Osteocyte (in vitro differentiated cells): ENCODE results near the gene LARP7. TPM values are rescaled to one million over a fixed set of nuclear protein-coding genes. Genes with fewer than 3 reads are reported as not detected.

Source experiments
- DNase-seq: peaks from one replicate; pipeline ENCODE4 v3.0.0; 2021; ENCODE audit warnings: mixed read lengths; ENCODE audit not compliant: unreplicated experiment; ENCODE audit errors: extremely low spot score
- H3K27ac Mint-ChIP-seq: one replicate; pipeline ENCODE4 v1.8.0; 2021; ENCODE audit warnings: mild to moderate bottlenecking, mixed read lengths; ENCODE audit not compliant: unreplicated experiment
- H3K27me3 Mint-ChIP-seq: one replicate; pipeline ENCODE4 v1.8.0; 2021; ENCODE audit warnings: mixed read lengths; ENCODE audit not compliant: unreplicated experiment
- H3K36me3 Mint-ChIP-seq: one replicate; pipeline ENCODE4 v1.8.0; 2021; ENCODE audit warnings: mixed read lengths; ENCODE audit not compliant: unreplicated experiment
- H3K4me1 Mint-ChIP-seq: one replicate; pipeline ENCODE4 v1.8.0; 2021; ENCODE audit warnings: mixed read lengths; ENCODE audit not compliant: unreplicated experiment
- H3K4me3 Mint-ChIP-seq: one replicate; pipeline ENCODE4 v1.8.0; 2021; ENCODE audit warnings: mild to moderate bottlenecking, moderate library complexity, mixed read lengths; ENCODE audit not compliant: unreplicated experiment
- H3K9me3 Mint-ChIP-seq: one replicate; pipeline ENCODE4 v1.8.0; 2021; ENCODE audit warnings: mixed read lengths; ENCODE audit not compliant: unreplicated experiment
- total RNA-seq: library from RNA; stranded (reverse); gene quantifications from 2 replicates; pipeline ENCODE4 v1.2.1, GENCODE V29; 2021
- TF ChIP-seq, protein P1 (sequence below): fragments of 200-600 bp; sonication (generic); IDR thresholded peaks from 2 replicates; pipeline ENCODE4 v1.5.0; 2021; ENCODE audit warnings: antibody characterized with exemption, mild to moderate bottlenecking, moderate library complexity

Gene LARP7
- total RNA-seq, 1 donor from 2014 or later: 43.3 TPM

DNA sequence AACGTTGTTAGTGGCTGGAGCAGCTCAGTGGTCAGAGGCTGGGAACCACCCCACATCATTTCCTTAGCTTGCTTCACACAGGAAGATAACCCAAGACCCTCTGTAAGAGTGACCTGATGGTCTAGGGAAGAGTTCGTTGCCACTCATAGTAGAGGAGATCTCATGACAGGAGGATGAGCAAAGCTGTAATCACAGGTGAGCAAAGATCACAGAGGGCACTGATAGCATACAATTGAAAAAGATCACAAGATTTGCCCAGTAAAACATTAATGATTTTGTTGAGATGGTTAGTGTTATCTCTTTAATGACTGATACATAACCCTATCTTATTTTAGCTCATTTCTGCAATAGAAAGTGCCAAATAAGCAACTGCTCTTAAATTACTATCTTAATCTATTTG lies 44.1 kb downstream of the LARP7 start:
- Mint-ChIP-seq H3K4me3 (no peak overlapping the region), H3K4me1 (no peaks in the 10 kb centered on the region), H3K9me3 (no peaks in the 10 kb centered on the region), H3K27ac (no peak overlapping the region), H3K27me3 (no peaks in the 10 kb centered on the region), H3K36me3 (no peaks in the 10 kb centered on the region)
- no peak for DNase-seq
- TF ChIP-seq, protein P1, sequence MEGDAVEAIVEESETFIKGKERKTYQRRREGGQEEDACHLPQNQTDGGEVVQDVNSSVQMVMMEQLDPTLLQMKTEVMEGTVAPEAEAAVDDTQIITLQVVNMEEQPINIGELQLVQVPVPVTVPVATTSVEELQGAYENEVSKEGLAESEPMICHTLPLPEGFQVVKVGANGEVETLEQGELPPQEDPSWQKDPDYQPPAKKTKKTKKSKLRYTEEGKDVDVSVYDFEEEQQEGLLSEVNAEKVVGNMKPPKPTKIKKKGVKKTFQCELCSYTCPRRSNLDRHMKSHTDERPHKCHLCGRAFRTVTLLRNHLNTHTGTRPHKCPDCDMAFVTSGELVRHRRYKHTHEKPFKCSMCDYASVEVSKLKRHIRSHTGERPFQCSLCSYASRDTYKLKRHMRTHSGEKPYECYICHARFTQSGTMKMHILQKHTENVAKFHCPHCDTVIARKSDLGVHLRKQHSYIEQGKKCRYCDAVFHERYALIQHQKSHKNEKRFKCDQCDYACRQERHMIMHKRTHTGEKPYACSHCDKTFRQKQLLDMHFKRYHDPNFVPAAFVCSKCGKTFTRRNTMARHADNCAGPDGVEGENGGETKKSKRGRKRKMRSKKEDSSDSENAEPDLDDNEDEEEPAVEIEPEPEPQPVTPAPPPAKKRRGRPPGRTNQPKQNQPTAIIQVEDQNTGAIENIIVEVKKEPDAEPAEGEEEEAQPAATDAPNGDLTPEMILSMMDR: no peak

DNA sequence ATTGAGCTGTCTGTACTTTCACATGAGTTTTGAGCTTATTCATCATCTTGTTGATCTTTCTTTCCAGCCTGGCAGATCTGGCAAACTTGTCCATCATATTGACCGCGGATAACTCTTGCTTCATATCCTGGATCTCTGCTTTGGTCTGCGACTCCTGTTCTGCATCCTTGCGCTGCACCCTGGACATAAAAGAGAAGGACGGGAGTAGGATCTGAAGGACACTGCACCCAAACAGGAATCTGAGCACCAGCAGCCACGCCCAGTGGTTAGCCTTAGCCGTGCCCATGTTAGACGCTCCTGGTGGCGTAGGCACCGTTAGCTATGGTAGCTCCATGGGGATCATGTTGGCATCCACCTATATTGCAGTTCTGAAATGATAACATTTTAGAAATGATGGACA lies 56.6 kb downstream of the LARP7 start:
- TF ChIP-seq, protein P1: no peak

DNA sequence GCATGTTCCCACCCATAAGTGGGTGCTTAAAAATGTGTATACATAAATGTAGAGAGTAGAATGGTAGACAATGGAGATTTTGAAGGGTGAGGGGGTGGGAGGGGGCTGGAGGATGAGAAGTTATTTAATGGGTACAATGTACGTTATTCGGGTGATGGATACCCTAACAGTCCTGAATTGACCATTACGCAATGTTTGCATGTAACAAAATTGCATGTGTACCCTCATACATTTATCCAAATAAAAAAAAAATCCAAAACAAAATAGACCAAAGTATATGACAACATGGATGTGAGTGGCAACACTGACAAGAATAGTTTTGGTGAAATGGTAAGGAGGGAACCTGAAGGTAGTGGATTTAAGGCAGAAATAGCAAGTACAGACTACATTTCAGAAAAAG lies 63.7 kb downstream of the LARP7 start:
- H3K9me3 Mint-ChIP-seq: no peaks in the 10 kb centered on the region
- H3K4me1 Mint-ChIP-seq: peaks cover 5% of the 10 kb centered on the region
- peaks cover 39% of the 10 kb centered on the region for H3K27me3 Mint-ChIP-seq
- DNase-seq: no peak
- TF ChIP-seq, protein P1: no peak
- no peaks in the 10 kb centered on the region for H3K36me3 Mint-ChIP-seq
- H3K4me3 Mint-ChIP-seq: no peak overlapping the region
- no peak overlapping the region for H3K27ac Mint-ChIP-seq

More for the DNA sequence above, 56.6 kb downstream of the LARP7 start:
- Mint-ChIP-seq H3K4me1 (no peaks in the 10 kb centered on the region), H3K4me3 (no peak overlapping the region), H3K27ac (no peak overlapping the region), H3K9me3 (no peaks in the 10 kb centered on the region), H3K27me3 (peaks cover 2% of the 10 kb centered on the region), H3K36me3 (no peaks in the 10 kb centered on the region)
- DNase-seq: no peak

DNA sequence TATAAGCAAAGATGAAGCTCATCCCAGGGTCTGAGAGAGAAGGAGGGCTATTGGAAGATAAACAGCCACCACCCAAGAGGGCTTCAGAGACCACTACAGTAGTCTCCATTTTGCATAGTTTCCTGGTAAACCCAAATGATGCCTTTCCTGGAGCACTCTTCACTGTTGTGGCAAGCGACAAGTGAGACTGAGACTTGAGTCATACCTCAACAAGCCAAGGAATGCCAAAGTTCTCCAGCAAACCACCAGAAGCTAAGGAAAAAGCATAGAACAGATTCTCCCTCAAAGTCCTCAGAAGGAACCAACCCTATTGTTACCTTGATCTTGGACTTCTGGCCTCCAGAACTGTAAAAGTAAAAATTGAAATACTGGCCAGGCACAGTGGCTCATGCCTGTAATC lies 65.9 kb downstream of the LARP7 start:
- DNase-seq: no peak
- Mint-ChIP-seq H3K9me3 (no peaks in the 10 kb centered on the region), H3K4me3 (no peak overlapping the region), H3K36me3 (no peaks in the 10 kb centered on the region), H3K27me3 (peaks cover 53% of the 10 kb centered on the region), H3K27ac (no peak overlapping the region), H3K4me1 (peaks cover 10% of the 10 kb centered on the region)
- TF ChIP-seq, protein P1: no peak

DNA sequence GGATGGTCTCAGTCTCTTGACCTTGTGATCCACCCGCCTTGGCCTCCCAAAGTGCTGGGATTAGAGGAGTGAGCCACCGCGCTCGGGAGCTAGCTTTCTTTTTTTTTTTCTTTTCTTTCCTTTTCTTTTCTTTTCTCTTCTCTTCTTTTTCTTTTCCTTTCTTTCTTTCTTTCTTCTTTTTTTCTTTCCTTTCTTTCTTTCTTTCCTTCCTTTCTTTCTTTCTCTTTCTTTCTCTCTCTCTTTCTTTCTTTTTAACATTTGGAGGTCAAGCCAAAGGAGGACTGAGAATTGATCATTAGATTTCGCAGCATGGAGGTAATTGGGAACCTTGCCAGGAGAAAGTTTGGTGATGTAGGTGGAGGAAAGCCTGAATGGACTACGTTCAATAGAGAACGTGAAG lies 67.4 kb downstream of the LARP7 start:
- TF ChIP-seq, protein P1: no peak
- H3K27ac Mint-ChIP-seq: no peak overlapping the region
- H3K4me1 Mint-ChIP-seq: peaks cover 10% of the 10 kb centered on the region
- H3K9me3 Mint-ChIP-seq: no peaks in the 10 kb centered on the region
- H3K27me3 Mint-ChIP-seq: peaks cover 62% of the 10 kb centered on the region
- DNase-seq: no peak
- H3K36me3 Mint-ChIP-seq: no peaks in the 10 kb centered on the region
- H3K4me3 Mint-ChIP-seq: peak overlapping the region; percentile 14
